Tibial nerve (tissue), 3 donors: ENCODE data around the gene CCBE1.

Experiments used
- CTCF ChIP-seq, 5 experiments: fragments of 200-600 bp in 3 of 5; fragments of 450-650 bp in 2 of 5; sonication (generic) in 3 of 5; IDR thresholded peaks; one replicate each; pipeline ENCODE4 v1.5.1; 2016 to 2019; ENCODE audit warnings: antibody characterized with exemption in 5 of 5, mild to moderate bottlenecking in 3 of 5, moderate library complexity in 2 of 5
- POLR2A ChIP-seq, 2 donors: fragments of 450-650 bp; IDR thresholded peaks; one replicate each; pipeline ENCODE4 v1.6.1; 2017; ENCODE audit warnings: antibody characterized with exemption in 2 of 2, mild to moderate bottlenecking in 2 of 2, moderate library complexity in 2 of 2

DNA sequence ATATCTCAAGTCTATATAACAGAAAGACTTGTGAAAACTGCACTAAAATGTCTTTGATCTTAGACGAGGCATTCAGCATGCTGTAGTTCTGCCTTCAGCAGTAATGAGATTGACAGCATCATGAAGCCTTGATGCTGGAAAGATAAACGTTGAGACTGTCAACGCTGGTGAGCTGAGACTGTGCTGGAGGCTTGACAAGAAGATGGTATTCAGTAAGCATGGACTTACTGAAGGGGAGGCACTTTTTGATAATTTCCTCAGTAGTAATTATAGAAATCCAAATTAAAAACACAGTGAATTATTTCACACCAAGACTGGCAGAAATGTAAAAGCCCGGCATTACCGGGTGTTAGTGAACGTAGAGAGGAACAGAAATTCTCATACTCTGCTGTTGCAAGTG, 162.2 kb downstream of the CCBE1 start:
- TF ChIP-seq POLR2A (IDR thresholded peaks at IDR 0.05) (no peak), CTCF (IDR thresholded peaks at IDR 0.05) (no peak)
